H54 (cell line): ENCODE results near the gene CDCP2.
A peak's percentile ranks its signal among the peaks of the same experiment; 100 is the strongest.

Experiments
- DNase-seq: peaks from one replicate; pipeline ENCODE4 v3.0.0; 2011; ENCODE audit warnings: low spot score, mixed read lengths; ENCODE audit not compliant: insufficient read length
- FAIRE-seq: peaks from 3 replicates; lab custom pipeline; 2011; peaks lifted over from hg19 to GRCh38; lab: Jason Lieb, UNC
- POLR2A ChIP-seq: IDR thresholded peaks from 2 replicates; pipeline ENCODE4 v1.6.1; 2011; ENCODE audit warnings: low read depth, mild to moderate bottlenecking, low read length

The CDCP2 gene

GRCh38 chr1:54152696-54153095 is at the start of gene CDCP2:
Gene CDCP2, minus strand, starts transcription at chr1:54153000. Its CDS starts 78 bp downstream, at chr1:54152922.
- DNase-seq (no peak), FAIRE-seq (no peak)
- TF ChIP-seq POLR2A = no peak

GRCh38 chr1:54200519-54200997 is 47.8 kb upstream of the CDCP2 start:
- no peak for DNase-seq
- no peak for FAIRE-seq
- TF ChIP-seq POLR2A = no peak

GRCh38 chr1:54199765-54200518 is 47.1 kb upstream of the CDCP2 start, which contains the start of the genes CYB5RL and MRPL37:
Gene CYB5RL, minus strand, starts transcription at chr1:54200030. Its CDS starts 4,414 bp downstream, at chr1:54195616.
Gene MRPL37, plus strand, starts transcription at chr1:54200167. Its CDS starts 77 bp downstream, at chr1:54200244.
- peak; percentile 48 for TF ChIP-seq POLR2A
- DNase-seq (peak; percentile 97), FAIRE-seq (peak; percentile 73)

GRCh38 chr1:54199151-54199764 is 46.5 kb upstream of the CDCP2 start:
- DNase-seq (no peak), FAIRE-seq (no peak)
- TF ChIP-seq POLR2A = no peak

GRCh38 chr1:54193453-54193852 is 40.7 kb upstream of the CDCP2 start:
- DNase-seq = no peak
- TF ChIP-seq POLR2A = no peak
- FAIRE-seq = no peak

GRCh38 chr1:54191525-54191924 is 38.7 kb upstream of the CDCP2 start:
- FAIRE-seq (no peak), DNase-seq (no peak)
- no peak for TF ChIP-seq POLR2A

- no peak for TF ChIP-seq POLR2A
- DNase-seq (no peak), FAIRE-seq (no peak)
These were observed 37.7 kb upstream of the CDCP2 start for GRCh38 chr1:54190526-54190925.

GRCh38 chr1:54188291-54188690 is 35.5 kb upstream of the CDCP2 start:
- no peak for TF ChIP-seq POLR2A
- no peak for DNase-seq
- FAIRE-seq = no peak

- FAIRE-seq (no peak), DNase-seq (no peak)
- TF ChIP-seq POLR2A = no peak
These were observed 33.3 kb upstream of the CDCP2 start for GRCh38 chr1:54186056-54186455.

- FAIRE-seq (no peak), DNase-seq (no peak)
- no peak for TF ChIP-seq POLR2A
These were observed 28.0 kb upstream of the CDCP2 start for GRCh38 chr1:54180701-54181360.

- DNase-seq (no peak), FAIRE-seq (no peak)
- no peak for TF ChIP-seq POLR2A
These were observed 25.7 kb upstream of the CDCP2 start for GRCh38 chr1:54178296-54179070.

- DNase-seq = no peak
- TF ChIP-seq POLR2A = no peak
- FAIRE-seq = no peak
These were observed 24.9 kb upstream of the CDCP2 start for GRCh38 chr1:54177726-54178125.

- TF ChIP-seq POLR2A = no peak
- no peak for FAIRE-seq
- DNase-seq = no peak
These were observed 24.0 kb upstream of the CDCP2 start for GRCh38 chr1:54176621-54177327.
